Fibroblast of the conjunctiva (primary cell): ENCODE measurements around the gene SPOCK1.

Source experiments
- DNase-seq: peaks from one replicate; pipeline ENCODE4 v3.0.0-alpha.2; 2010; ENCODE audit warnings: low read depth

The SPOCK1 gene

GRCh38 chr5:137220523-137220927, 278.6 kb downstream of the SPOCK1 start:
- peak; percentile 42 for DNase-seq

DNA sequence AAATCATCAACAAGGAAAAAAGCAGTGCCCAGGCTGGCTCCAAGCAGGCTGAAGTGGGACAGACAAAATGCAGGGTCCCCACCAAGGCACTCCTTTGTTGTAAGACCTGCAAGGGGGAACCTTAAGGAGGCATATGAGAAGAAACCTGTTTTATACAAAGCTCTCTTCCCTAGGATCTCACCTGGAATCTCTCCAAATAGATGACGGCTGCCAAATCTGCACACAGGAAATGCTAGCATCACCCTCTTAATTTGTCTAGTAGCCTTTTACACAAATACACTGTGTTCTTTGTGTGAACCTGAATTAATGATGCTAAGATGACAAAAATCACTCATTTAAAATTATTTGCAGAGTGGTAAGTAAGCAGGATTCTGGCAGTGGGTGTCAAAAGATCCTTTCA, 280.2 kb downstream of the SPOCK1 start:
- no peak for DNase-seq

DNA sequence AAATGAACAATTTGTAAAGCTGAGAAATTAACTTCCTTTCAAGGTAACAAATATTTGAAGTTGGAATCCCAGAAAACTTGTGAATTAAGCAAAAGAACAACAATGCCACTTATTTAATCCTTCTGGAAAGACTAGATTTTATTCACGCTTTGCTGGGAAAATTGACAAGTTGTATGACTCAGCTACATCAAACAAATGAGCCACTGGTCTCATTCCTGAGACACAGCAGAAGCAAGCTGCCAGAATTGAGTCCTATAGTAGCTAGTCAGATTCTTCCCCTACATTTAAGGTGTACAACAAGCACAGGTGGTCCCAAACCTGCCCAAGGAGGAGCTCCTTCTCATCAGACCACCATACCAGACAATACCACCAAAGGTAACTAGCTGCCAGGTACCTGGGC, 280.7 kb downstream of the SPOCK1 start:
- peak; percentile 12 for DNase-seq

- no peak for DNase-seq
Observed at GRCh38 chr5:137217599-137218200, 281.4 kb downstream of the SPOCK1 start.

DNA sequence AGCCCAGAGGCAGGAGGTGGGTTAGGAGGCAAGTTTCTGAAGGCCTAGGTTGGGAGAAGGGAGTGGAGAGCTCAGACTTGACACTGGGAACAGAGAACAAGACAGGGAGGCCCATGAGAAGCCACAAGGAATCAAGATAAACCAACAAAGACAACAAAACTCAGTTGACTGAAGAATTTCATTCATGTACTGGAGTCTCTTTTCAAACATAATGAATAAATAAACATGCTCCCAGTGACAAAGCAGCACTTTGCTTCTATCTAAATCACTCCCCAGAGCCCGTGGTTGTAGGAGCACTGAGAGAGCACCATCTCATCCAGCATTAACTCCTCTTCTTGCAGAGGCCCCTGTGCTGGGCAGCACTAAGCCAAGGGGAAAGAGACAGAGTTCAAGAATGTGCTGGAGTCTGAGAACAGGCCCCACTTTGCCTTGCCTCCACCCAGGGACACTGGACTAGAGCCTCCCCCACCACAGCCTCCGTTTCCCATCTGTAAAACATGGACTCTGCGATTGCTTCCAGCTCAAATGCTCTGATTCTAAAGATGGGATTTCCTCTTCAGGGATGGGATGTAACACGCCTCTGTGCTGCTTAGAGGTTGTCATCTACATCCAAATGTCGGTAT, 282.0 kb downstream of the SPOCK1 start:
- no peak for DNase-seq

GRCh38 chr5:137215780-137216179, 283.3 kb downstream of the SPOCK1 start:
- DNase-seq, result no peak

DNA sequence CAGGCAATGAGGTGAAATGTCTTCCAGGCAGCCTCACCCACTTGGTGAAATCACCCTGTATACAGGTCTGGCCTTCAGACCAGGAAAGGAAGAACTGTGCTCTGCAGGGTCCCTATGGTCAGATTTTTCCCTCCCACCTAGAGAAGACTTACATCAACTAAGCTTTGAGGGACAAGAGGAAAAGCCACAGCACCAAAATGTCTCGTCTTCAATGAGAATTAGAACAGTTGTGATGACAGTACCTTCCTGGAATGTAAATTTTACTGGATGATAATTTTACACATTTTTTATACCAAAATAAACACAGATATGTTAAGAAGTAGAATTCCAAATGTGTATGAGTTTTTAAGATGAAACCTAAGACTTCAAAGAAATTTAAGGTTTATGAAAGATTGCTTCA, 283.9 kb downstream of the SPOCK1 start:
- DNase-seq, result no peak

DNA sequence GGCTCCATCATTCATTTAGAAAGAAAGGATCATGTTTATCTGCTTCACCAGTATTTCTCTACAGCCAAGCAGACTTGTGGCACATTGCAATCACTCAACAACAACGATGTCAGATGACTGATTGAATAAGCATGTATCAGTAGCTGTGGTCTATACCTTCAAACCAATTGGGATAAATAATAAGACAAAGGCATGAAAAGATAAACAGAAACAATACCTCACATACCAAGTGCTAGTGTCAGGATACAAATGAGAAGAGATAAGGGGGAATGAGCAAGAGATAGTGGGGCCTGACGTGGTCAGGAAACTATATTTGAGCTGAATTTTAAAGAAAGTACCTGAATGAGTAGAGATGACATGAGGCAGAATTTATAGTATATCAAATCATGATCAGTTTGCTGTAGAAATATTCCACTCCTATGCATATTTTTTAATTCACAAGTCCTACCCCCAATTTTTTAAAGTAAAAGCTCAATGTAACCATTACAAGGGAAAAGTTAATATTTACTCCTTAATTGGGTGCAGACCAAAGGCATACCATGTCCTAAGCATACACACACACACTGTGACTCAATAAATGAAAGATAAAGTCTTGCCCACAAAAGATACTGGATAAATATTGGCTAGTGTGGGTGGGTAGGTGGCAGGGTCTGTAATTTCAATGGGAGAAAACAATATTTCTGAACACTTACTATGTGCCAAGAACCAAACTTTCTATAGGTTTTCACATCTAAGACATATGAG, 284.5 kb downstream of the SPOCK1 start:
- no peak for DNase-seq

DNA sequence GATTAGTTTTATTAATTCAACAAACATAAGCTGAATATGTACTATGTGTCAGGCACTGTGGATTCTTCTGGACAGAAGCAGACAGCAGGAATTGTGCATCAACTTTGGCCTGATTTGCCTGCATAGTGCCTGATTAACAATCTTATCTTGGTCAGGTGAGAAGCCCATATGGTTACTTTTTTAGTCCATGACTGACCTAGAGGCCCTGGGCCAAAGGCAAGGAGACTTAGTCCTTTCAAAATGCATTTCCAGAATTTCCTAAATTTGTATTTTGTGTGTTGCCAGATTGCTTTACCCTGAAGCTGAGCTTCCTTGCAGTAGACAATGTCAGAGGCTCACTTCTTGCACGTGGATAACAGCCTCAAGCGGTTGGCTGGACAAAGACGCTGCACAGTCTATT, 286.7 kb downstream of the SPOCK1 start:
- no peak for DNase-seq

- no peak for DNase-seq
Observed at GRCh38 chr5:137209232-137209809, 289.8 kb downstream of the SPOCK1 start.

- DNase-seq, result no peak
Observed at GRCh38 chr5:137207023-137207760, 291.9 kb downstream of the SPOCK1 start.

DNA sequence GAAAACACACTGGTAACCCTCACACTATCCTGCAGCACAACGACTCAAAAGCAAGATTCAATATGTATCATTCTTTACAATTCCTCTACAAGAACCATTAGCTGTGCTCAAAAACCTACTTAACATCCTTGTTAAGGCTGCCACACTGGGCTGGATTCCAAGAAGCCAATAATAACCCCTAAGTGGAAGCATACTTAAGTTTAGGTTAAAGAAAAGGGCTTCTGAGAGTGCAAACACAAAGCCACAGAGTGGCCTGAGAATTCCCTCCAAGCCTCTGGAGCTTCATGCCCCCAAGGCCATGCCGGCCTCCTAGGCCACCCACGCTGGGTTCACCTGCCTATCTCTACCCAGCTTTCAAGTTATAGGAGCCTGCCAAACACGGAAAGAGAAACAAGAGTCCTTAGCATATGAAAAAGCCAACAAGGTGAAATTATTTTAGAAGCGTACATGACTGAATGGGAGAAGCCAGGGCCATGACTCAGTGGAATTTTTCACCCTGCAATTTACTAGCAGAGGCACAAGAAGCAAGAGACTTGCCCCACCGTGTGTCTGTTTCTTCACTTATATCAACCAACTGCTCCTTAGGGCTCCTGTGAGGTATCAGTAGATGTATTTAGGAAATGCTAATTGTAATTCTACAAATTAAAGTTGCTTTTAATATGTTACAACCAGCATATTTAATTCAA, 293.0 kb downstream of the SPOCK1 start:
- no peak for DNase-seq

DNA sequence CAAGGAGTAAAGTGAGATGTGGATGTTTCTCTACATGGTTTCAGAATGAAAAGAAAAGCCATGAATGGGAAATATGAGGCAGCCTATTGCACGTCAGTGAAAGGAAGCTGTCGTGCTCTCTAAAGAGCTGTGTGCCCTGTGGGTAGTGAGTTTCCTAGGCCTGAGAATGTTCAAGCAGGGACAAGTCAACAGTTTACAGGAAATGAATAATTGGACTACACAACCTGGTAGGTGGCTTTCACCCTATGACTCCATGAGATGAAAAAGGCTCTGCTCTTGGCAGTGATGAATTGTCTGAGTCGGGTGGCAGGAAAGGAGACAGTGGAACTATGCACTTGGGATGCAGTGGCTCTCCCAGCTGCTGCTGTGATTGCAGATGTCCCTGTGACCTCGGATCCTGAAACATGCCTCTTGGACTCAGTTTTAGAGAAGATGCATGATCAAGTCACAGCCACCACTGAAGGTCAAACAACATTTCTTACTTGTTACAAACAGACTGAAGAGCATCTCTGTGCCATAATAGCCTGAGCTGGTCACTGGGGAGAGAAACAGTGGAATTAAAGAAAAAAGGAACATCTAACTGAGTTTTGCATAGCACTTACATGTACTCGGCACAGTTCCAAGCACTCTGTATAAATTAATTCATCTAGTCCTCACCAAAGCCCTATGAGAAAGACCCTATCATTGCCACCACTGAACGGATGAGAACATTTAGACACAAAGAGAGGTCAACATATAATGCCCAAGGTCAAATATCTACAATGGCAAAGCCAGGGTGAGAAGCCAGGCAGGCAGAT, 293.7 kb downstream of the SPOCK1 start:
- no peak for DNase-seq

DNA sequence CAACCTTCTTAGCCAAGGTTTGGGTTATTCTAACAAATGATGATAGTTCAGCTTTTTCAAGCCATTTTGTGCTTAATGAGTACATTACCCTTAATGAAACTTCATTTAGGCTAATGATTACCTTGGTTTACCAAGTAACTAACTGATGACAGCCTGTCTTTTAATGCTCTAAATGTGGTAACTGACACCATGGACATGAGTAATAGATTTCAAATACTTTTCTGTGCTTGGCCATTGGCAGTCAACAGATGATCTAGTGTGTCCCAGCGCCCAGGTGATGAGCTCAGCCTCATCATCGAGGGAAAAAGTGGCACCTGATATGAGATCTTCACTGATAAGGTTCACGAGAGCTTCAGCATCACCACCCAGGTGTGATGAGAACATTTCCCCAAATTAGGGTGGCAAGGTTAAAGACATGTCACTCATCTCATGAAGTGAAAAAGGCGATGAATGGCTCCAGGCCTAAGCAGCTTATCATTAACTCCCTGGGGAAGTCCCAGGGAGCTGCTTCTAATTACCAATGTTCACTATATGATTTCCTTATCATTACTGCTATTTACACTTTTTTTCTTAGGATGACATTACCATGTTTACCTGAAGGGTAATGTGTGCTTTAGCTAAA, 296.0 kb downstream of the SPOCK1 start:
- no peak for DNase-seq

DNA sequence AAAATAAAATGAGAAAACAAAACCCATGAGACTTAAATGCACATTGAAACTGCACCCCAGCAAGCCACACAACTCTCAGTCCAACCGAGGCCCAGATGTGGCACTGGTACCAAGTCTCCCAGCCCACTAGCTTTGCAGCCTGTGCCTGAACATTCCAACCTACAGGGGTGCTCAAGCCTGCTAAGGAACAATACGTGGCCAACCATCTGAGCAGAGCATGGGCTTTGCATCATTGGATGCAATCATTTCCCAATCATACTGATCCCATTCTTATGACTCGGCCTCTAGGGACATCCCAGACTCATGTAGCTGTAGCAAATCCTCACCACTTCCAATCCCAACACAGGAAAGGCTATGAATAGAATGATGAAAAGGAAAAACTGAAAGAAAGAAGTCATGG, 297.2 kb downstream of the SPOCK1 start:
- DNase-seq, result peak; percentile 84

- no peak for DNase-seq
Observed at GRCh38 chr5:137200906-137201700, 298.0 kb downstream of the SPOCK1 start.

DNA sequence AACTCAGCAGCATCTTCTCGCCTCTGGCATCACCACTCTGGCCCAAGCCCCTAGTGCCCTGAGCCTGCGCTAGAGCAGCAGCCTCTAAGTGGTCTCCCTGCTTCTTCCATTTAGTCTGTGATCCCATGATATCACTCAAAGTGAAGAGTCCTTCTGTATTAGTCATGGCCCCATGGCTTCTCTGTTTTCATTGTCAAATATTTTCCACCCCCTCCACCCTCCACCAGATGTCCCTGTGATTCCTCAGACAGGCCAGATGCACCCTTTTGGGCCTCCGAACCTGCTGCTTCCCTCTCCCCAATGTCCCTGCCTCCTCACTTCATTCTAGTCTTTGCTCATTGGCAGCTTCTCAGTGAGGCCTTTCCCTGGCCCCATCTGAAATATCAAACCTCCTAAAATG, 299.2 kb downstream of the SPOCK1 start:
- peak; percentile 18 for DNase-seq

DNA sequence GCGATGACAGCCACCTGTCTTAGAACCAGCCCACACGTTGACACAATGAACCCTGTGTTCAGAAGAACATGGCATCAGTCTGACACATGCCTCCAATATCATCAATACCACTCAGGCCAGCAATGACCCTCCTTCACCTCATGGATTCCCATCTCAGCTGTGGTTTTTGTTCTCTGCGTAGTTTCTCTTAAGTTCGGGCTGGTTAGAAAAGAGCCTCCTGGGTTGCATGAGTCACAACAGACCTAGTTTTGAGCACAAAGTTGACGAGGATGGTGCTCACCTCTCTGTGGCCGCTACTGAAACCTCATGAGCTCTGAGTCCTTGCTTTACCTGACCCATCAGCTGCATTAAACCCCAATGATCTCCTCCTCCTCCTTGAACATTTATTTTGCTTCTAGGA, 299.9 kb downstream of the SPOCK1 start:
- no peak for DNase-seq

- no peak for DNase-seq
Observed at GRCh38 chr5:137195483-137195882, 303.6 kb downstream of the SPOCK1 start.

DNA sequence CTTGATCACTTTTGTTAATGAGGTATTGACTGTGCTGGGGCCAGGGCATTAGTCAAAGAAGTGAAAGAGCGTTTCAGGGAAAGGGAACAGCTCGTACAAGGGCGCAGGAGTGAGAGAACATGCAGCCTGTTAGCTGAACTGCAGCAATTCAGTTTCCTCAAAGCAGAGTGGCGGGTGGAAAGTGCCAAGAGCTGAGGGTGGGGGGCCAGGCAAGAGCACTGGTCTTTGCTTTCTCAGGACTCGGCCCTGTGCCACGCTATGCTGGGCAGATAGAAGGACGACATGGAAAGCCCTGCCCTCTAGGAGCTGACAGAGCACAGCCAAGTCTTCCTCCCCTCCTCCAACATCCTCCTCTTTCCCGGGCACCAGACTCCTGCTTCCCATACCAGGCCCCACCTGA, 304.8 kb downstream of the SPOCK1 start:
- no peak for DNase-seq
